Activated naive CD8-positive, alpha-beta T cell treated with anti-CD3 and anti-CD28 coated beads, Interleukin-2, amount 50 U/mL, for 16 hours (primary cell): Measurements from ENCODE around the gene TNFRSF8.

ENCODE experiments used
- DNase-seq: peaks from one replicate; pipeline ENCODE4 v3.0.0-alpha.2; 2020; ENCODE audit warnings: low read depth, low spot score

Gene TNFRSF8

GRCh38 chr1:12155328-12155727 lies 92.2 kb downstream of the TNFRSF8 start:
- no peak for DNase-seq

GRCh38 chr1:12157366-12158231 lies 94.5 kb downstream of the TNFRSF8 start:
- DNase-seq = no peak

DNA sequence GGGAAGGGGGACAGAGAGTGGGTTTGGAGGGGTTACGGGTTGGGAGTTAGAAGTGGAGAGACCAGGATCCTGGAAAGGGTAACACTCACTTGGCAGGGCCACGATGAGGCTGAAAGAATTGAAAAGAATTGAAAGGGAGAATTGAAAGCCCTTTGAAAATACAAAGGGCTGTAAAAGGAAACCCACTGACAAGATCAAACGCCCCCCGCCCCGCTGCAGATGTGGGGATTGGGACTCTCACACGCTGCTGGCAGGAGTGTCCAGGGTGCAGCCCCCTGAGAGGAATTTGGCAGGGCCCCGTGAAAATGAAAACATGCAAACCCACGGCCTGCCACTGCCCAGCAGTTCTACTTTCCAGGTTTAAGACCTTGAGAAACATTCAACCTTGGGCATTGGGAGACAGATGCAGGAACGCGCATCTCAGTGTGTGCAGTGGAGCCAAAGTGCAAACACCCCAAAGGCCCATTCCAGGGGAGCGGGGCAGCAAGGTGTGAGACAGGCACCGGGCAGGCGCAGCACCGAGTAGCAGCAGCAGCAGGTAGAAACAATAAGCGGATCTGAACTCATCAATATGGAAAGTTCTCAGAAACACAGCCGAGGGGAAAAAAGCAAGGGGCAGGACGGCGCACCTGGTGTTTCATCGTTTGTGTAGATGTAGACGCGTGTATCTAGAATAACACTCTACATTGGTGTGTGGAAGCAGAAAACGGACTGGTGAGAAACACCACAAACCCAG lies 95.4 kb downstream of the TNFRSF8 start:
- no peak for DNase-seq

- no peak for DNase-seq
Observed at GRCh38 chr1:12159816-12160215, 96.7 kb downstream of the TNFRSF8 start.

DNA sequence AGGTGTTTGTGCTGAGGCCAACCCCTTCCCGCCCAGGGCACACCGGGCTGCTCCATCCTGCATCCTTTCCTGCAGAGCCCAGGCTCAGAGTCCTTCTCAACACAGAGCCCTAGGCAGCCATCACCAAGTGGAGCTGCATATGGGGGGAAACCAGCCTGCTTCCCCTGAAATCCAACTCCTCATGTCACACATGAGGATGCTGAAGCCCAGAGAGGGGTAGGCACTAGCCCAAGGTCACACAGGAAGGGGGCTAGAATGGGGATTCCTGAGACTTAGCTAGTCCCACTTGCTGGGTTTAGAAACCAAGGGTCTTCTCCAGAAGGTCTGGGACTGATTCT lies 98.2 kb downstream of the TNFRSF8 start:
- DNase-seq = no peak

DNA sequence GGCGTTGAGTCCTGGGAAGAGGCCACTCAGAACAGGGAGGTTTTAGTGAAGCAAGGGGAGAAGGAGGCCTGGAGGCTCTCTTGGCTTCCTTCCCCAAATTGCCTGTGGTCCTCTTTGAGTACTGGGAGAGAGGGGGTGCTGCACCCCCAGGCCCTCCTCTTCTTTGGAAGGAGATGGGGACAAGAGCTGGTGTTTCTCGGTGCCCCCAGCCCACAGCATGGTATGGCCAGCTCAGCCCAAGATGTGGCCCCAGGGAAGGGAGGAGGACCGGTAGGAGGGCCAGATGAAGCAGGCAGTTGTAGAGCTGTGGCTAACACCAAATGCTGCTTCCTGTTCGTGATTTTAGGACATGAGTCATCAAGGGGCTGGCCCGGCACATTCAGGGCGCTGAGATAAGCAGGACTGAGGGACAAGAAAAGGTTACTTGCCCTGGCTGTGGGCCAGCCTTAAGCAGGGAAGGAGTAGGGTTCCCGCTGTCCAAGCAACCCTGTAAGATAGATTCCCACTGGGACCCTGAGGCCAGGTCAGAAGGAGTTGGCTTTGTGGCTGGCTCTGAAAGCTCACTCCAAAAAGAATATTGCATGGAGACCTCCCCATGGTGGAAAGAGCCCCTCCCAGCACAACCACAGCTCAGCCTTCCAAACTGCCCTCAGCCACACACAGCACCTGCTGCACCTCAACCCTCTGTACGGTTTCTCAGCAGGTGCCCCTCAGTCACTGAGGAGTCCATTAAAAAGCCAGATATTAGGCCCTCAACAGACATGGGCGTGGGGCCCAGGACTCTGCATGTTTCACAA lies 98.8 kb downstream of the TNFRSF8 start:
- peak; percentile 27 for DNase-seq

DNA sequence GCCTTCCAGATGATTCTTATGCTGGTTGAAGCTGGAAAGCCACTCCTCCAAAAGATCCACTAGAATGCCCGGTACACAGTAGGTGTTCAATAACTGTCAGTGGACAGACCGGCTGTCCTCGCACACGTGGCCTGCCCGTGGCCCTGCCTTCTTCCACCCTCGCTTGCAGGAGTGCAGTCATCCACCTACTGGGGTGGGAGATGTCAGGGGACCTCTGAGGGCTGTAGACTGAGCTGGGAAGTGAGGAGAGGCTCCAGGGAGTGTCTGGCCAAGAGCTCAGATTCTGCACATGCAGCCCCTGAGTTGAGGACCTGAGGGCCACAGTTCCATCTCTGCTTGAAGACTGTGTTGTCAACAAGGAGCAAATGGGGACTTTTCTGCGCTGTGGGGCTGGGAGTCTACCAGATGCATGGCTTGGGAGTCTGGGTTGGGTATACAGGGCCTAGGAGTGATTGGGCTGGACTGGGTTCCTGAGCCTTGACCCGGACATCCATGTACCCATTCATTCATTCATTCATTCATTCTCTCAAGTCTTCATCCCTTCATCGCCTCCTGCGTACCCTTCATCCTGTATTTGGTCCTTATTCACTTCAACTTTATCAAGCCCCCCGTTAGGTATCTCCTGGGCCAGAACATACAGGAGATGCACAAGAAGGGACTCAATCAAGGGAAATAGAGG lies 99.5 kb downstream of the TNFRSF8 start:
- DNase-seq = no peak

DNA sequence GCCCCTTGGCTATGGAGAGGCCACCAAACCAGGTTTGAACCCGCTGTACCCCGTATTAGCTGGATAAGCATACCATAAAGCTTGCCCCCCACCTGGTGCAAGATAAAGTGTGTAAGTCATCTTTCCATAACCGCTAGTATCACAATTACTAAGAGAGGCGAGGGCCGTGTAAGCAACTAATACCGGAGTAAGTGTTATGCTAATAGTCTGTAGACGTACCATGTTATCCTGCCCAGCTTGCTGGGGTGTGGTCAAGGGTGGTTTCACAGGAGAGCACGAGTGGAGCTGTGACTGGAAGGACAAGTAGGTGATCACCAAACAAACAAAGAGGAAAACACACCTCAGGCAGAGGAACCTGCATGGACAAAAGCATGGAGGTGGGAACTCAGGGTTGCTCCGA lies 100.1 kb downstream of the TNFRSF8 start:
- no peak for DNase-seq

- no peak for DNase-seq
Observed at GRCh38 chr1:12164210-12164609, 101.1 kb downstream of the TNFRSF8 start.

DNA sequence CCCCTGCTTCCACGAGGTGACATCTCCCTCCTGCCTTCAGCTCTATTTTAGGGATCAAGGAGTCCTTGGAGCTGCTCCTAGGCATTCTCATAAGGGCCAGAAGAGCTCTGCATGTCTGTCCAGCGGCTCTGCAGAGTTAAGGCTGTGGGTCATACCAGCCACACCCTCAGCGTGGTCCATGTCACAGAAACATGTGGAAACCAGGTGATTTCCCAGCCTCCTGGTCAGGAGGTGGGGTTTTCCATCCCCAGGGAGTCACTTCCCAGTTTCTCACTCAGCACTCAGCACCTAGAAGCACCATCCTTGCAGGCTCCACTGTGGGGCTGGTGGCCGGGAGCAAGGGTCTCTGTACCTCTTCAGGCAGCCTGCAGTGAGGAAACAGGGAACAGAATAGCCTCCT lies 102.2 kb downstream of the TNFRSF8 start:
- DNase-seq = no peak

- peak; percentile 38 for DNase-seq
Observed at GRCh38 chr1:12166834-12167492, 103.9 kb downstream of the TNFRSF8 start, which contains the start of gene TNFRSF1B. Gene TNFRSF1B, plus strand, starts transcription at chr1:12166991. Its CDS starts 101 bp downstream, at chr1:12167092.

GRCh38 chr1:12167493-12168429 lies 104.7 kb downstream of the TNFRSF8 start:
- no peak for DNase-seq

- no peak for DNase-seq
Observed at GRCh38 chr1:12168451-12169160, 105.5 kb downstream of the TNFRSF8 start.

DNA sequence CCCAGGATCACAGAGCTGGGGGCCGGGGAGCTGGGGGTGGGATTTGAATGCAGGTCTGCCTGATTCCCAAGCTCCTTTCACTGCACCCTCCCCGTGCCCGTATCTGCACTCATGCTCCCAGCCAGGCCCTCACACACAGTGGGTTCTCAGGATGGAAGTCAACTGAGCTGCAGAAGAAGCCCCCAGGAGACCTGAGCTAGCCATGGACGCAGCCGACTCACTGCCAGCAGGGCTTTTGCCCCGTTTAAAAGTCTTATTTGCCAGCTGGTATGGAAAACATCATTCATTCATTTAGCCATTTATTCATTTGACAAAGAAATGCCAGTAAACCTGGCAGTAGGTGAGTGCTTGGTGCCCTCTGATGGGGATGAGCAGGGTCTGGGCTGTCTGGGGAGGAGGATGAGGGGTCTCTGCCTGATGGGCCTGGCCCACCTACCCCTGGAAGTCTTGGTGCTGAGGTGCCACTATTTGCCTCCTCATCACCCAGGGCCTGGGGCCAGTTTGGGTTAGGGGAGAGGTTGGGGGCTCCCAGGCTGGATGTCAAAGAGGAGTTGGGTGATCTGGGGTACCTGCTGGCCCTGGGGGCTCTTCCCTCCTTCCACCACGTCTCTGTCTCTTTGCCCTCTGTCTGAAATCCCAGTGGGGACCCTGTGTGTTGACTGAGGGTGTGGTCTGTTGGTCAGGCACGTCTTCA lies 106.5 kb downstream of the TNFRSF8 start:
- no peak for DNase-seq

DNA sequence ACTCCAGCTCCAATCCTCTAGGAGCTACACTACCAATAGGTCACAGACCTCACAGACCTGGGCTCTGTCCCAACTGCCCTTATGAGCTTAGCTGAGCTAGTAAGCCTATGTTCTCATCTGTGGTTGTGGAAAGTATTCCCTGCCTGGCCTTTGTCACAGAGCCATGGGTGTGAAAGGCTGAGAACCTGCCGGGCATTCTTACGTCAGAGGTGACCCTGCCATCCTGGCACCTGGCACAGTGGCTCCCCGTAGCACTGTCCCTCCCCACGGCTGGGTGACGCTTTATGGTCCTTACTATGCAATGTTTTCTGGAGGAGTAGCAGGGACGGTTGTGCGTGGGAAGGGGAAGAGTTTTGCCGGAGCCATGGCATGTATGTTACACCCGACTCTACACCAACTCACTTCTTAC lies 107.2 kb downstream of the TNFRSF8 start:
- DNase-seq = no peak

- DNase-seq = no peak
Observed at GRCh38 chr1:12171206-12172041, 108.3 kb downstream of the TNFRSF8 start.

GRCh38 chr1:12172042-12172851 lies 109.1 kb downstream of the TNFRSF8 start:
- no peak for DNase-seq
